ENCODE data around the gene SCPEP1.
"Not testable (repeated sequence)": the region's sequence is repeated elsewhere in the genome, so short reads cannot be mapped to it uniquely, and the experiment has no call there.

SCPEP1 gene

DNA sequence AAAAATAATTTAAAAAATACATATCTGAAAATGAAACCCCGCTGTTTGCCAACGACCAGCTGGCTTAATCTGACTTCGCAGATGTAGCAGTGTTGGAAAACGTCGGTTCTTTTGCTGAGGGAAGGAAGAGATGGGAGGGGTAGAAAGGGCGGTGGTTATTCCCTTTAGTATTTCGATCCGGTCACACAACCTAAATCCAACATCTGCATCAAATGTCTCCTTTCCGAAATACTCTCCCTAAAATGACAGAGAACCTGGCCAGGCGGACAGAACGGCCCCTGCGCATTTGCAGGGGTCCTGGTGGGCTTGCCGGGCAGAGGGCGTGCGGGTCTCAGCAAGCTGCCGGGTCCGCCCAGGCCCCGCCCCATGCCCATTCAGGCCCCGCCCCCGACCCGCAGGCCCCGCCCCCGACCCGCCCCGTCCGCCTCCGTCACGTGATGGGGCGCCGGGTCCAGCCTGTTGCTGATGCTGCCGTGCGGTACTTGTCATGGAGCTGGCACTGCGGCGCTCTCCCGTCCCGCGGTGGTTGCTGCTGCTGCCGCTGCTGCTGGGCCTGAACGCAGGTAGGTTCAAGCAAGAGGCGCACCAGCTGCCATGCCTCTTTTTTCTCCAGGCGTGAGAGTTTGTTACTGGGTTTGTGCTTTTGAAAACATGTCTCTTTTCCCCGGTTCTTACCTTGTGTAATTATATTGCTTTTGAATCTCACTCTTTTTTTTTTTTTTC, at the start of gene SCPEP1:
Gene SCPEP1, plus strand, starts transcription at position 459 of the 723 bp plus-strand sequence. Its CDS starts 29 bp downstream, at position 488.
- peak; percentile 87 for DNase-seq (ENCODE audit: low spot score)

GRCh38 chr17:56928586-56928985, 49.3 kb upstream of the SCPEP1 start:
- no peak for DNase-seq (ENCODE audit: low spot score)

DNA sequence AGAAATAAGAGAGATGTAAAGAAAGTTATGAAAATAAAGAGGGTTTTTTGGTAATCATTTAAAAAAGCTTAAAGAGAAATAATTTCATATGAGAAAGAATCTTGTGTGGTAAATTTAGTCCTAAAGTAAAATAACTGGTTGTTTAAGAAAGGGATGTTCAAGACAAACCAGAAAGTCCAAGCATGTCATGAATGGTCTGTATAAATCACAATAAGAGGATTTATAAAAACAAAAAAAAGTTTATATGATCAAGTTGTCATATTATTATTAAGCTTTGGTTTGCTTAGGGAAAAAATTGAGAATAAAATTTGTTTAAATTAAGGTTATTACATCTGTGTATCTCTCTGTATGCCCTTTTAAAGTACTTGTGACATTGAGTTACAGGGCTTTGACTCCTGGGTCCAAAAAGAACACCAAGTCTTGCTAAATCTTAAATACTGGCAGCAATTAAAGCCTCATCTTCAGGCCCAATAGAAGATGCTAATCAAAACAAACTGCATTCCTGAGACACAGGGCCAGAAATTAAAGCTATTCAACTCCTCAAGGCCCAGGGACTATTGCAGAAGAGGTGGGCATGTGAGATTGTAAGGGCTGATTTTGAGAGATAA, 48.5 kb upstream of the SCPEP1 start:
- DNase-seq (ENCODE audit: low spot score) = no peak

DNA sequence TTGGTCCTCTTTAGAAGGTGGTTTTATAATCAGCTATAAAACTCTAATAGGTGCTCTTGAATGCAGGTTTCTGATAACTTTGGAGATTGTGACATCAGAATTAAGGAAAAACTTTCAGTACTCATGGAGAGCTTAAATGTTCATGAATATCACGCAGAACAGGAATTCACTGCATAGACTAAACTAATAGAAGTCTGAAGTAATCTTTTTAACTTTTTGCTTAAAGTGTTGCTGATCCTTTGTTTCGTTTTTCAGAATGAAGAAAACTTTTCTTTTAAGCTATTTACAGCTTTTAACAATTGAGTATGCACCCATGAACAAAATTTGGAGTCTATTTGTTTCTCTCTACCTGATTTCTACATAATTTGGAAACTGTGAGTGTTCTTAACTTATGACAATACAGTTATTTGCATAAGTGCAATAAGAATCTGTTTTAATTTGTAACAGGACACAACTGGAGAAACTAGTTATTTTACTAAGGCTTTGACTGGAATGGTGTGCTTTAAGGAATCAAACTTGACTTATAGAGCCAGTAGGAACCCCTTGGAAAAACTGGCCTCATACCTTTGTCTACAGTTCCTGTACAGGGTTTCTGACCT, 47.1 kb upstream of the SCPEP1 start:
- no peak for DNase-seq (ENCODE audit: low spot score)

- DNase-seq (ENCODE audit: low spot score) = no peak
Measured at GRCh38 chr17:56933151-56933745, 44.7 kb upstream of the SCPEP1 start.

- no peak for DNase-seq (ENCODE audit: low spot score)
Measured at GRCh38 chr17:56933868-56934267, 44.1 kb upstream of the SCPEP1 start.

DNA sequence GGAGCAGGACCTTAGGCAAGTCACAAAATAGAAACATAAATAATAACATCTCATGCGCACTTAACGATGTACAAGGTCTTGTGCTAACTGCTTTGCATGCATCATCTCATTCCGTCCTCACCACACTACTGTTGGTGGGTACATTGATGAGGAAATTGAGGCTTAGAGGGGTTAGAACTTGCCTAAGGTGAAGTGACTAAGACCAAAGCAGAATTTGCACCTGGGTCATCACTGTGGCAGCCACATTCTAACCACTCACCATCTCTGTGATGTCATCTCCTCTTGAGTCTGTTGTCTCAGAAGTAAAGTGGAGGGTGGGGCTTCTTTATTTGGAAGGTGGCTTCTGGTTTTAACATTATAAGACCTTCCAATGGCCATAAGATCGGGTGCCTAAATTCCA, 43.7 kb upstream of the SCPEP1 start:
- DNase-seq (ENCODE audit: low spot score) = no peak

- no peak for DNase-seq (ENCODE audit: low spot score)
Measured at GRCh38 chr17:56935461-56935860, 42.5 kb upstream of the SCPEP1 start.

DNA sequence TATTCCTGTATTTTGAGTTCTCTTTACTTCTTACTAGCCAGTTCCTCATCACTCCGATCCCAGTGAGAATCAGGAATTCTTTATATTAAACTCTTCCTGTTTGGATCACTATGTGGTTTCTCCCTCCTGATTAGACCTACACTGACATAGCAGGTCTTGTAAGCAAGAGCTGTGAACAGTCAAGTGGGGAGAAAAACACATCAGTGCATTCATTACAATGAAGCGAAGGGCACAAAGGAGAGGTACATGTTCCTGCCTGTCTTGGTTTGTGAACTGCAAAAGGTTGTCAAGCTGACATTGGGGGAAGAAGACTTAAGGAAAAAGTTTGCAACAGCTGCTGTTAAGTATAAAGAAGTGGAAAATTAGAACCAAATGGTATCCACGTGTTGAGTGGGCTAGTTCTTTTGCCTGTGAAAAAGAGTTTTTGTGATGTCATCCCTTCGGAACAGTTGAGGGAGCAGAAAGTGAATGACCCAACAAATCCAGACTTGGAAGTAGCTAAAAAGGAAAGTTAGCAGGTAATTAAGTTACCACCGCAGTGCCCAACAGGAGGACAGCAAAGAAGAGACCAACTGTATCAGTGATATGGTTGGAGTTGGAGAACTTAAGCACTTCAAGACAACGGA, 41.1 kb upstream of the SCPEP1 start:
- no peak for DNase-seq (ENCODE audit: low spot score)

DNA sequence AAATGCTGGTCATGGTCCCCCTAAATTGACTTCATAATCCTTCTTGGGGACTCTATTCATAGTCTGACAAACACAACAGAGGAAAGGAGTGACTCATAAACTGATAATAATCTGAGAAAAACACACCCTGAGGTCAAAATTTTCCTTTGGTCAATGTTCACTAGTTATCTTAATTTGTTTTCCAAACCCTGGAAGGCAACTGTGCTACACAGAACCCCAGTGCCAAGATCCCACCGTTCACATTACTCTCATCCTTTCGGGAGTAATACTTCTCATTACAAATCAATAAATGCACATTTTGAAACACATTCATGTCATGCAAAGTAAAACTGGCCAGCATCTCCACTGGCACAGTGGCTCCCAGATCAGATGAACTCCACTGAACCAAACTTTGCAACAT, 40.2 kb upstream of the SCPEP1 start:
- DNase-seq (ENCODE audit: low spot score) = no peak

DNA sequence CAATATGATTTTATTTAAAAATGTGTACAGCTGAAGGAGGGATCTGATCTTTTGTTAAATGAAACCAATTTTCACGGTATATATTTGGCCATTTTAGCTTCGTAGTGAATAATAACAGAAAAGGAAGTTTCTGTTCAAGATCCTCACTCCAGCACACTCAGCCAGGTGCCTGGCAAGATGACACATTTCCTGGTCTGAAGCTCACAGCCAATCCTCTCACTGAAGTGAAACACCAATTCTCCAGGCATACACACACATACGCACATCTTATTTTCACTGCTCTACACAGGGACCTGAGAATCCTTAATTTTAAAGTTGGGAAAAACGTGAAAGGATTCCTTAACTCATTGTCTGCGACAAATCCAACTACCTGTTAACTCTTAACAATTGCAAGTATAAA, 39.7 kb upstream of the SCPEP1 start:
- DNase-seq (ENCODE audit: low spot score) = not testable (repeated sequence)

- DNase-seq (ENCODE audit: low spot score) = peak; percentile 50
Measured at GRCh38 chr17:56939869-56940484, 38.0 kb upstream of the SCPEP1 start.

GRCh38 chr17:56943505-56944125, 34.3 kb upstream of the SCPEP1 start:
- DNase-seq (ENCODE audit: low spot score) = no peak

DNA sequence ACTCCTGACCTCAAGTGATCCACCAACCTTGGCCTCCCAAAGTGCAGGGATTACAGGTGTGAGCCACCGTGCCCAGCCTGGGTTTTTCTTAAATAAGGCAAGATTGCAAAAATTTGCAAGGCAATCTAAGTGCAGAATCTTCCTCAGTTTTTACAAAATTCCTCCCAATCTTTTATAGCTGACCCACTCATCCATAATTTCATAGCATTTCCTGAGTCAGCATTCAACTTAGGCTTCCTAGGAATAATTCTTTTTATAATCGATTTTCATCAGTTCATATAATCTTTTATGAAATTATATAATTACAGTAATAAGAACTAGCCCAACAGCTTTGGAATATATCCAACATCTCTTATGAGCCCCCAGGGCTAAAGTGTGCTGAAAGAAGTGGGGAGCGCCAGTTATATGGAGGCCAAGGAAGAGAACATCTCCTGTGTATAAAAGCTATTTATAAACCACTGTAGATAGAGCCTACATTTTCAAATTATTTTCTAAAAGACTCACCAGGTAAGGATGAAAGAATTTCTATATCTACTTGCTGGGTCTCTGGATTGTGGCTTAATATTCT, 31.9 kb upstream of the SCPEP1 start:
- DNase-seq (ENCODE audit: low spot score) = no peak

GRCh38 chr17:56947741-56948140, 30.2 kb upstream of the SCPEP1 start:
- DNase-seq (ENCODE audit: low spot score) = no peak

DNA sequence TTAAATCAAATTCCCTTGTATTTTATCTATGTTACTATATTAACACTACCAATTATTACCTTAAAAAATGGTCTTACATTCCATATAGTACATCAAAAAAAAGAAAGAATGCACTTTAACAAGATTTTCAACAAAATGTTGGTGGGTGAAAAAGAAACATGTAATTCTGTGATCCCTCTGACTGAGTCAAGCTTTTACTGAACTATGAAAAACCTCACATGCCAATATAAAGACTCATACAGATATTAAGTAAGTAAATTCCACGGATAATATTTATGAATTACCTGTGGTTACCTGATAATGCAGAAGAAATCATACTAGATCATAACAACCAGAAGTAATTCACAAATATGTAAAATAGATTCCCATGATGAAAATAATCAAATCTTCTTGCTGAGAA, 29.4 kb upstream of the SCPEP1 start:
- DNase-seq (ENCODE audit: low spot score) = no peak

GRCh38 chr17:56949595-56949994, 28.3 kb upstream of the SCPEP1 start:
- no peak for DNase-seq (ENCODE audit: low spot score)

DNA sequence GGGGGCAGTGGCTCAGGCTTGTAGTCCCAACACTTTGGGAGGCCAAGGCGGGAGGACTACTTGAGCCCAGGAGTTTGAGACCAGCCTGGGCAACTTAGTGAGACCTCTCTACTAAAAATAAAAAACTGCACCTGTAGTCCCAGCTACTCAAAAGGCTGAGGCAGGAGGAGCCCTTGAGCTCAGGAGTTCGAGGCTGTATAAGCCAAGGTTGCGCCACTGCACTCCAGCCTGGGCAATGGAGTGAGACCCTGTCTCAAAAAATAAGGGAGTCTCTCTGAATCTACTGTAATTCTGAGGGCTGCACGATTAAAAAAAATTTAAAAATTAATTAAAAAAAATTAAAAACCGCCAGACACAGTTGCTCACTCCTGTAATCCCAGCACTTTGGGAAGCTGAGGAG, 20.9 kb upstream of the SCPEP1 start:
- DNase-seq (ENCODE audit: low spot score) = no peak

- peak; percentile 86 for DNase-seq (ENCODE audit: low spot score)
Measured at GRCh38 chr17:56960596-56961538, 17.1 kb upstream of the SCPEP1 start, which contains the start of gene COIL. COIL (minus strand) TSS chr17:56961050; CDS start chr17:56961019, 31 bp downstream.

DNA sequence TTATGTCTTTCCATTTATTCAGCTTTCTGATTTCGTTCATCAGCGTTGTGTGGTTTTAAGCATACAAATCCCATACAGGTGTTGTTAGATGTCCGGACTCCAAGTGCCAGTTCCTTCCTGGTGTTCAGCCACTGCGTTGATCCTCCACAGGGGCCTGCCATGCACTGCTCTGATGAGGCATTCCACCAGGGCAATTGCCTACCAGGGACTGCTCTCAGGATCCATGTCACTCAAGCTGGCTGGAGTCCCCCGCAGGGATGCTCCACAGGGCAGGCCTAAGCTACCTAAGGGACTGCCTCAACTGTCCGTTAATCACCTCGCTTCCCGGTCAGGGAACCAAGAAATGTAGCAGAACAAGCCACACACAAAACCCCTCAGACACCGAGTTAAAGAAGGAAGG, 12.7 kb upstream of the SCPEP1 start:
- DNase-seq (ENCODE audit: low spot score) = not testable (repeated sequence)
